ENCODE data around the gene SFXN2. TPM values are rescaled to one million over a fixed set of nuclear protein-coding genes. Genes with fewer than 3 reads are reported as not detected.
A peak's percentile ranks its signal among the peaks of the same experiment; 100 is the strongest.

SFXN2 gene
- total and polyA plus RNA-seq, 9 donors: 6.2 to 31.2 (median 15.4) TPM

GRCh38 chr10:102705531-102705930 is 8.9 kb upstream of the SFXN2 start:
- no peak for TF ChIP-seq EP300 (IDR thresholded peaks at IDR 0.05)
- no peak for TF ChIP-seq POLR2A (IDR thresholded peaks at IDR 0.05)
- TF ChIP-seq CTCF (IDR thresholded peaks at IDR 0.05): no peak
- Histone ChIP-seq H3K4me1 (ENCODE audit: insufficient read depth) (peaks cover 8% of the 10 kb centered on the region), H3K4me3 (no peak overlapping the region), H3K9me3 (no peaks in the 10 kb centered on the region), H3K27me3 (no peaks in the 10 kb centered on the region), H3K27ac (no peak overlapping the region), H3K36me3 (no peaks in the 10 kb centered on the region)
- DNase-seq: no peak
- WGBS, 3 donors: 30 to 54% (median 37%) methylated on average over 2 of the region's 2 CpGs
- intact Hi-C loops (cut with DNase I): loop anchor here in 1 of 4 donors (10.0 kb wide), 1 partner anchor 51 kb away; no protein-coding TSS in a partner anchor

DNA sequence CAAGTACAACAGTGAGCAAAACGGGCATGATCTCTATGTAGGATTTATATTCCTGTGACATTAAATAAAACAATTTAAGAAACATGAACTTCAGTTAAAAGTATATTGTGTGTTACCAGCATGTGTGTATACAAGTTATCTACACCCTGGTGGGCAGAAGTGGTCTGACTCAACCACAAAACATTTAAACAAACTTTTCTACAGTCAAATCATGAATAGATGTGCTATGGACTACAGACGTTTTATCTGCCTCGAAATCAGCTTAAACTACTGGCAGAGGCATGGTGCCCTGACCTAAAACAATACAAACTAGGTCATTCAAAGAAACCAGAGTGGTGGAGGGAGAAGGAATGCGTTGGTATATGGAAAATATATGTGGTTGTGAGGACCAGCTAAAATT is 3.8 kb upstream of the SFXN2 start:
- Histone ChIP-seq H3K4me3 (no peak overlapping the region), H3K27ac (peak overlapping the region in 1 of 2 donors; percentile 33), H3K27me3 (no peaks in the 10 kb centered on the region), H3K4me1 (ENCODE audit: insufficient read depth) (peaks cover 9% of the 10 kb centered on the region), H3K36me3 (no peaks in the 10 kb centered on the region), H3K9me3 (no peaks in the 10 kb centered on the region)
- DNase-seq: no peak
- TF ChIP-seq EP300 (IDR thresholded peaks at IDR 0.05): no peak
- TF ChIP-seq POLR2A (IDR thresholded peaks at IDR 0.05): no peak
- TF ChIP-seq CTCF (IDR thresholded peaks at IDR 0.05): no peak
- intact Hi-C loops (cut with DNase I): loop anchor here in 2 of 4 donors (5.0 to 10.0 kb wide), 4 partner anchors 33 to 206 kb away; partner anchors contain the start of genes ACTR1A (in 1 of the 2), SUFU (in 1 of the 2) and TRIM8 (in 1 of the 2)
- 2 to 20% (median 5%) methylated on average over 4 of the region's 4 CpGs for WGBS, 3 donors

DNA sequence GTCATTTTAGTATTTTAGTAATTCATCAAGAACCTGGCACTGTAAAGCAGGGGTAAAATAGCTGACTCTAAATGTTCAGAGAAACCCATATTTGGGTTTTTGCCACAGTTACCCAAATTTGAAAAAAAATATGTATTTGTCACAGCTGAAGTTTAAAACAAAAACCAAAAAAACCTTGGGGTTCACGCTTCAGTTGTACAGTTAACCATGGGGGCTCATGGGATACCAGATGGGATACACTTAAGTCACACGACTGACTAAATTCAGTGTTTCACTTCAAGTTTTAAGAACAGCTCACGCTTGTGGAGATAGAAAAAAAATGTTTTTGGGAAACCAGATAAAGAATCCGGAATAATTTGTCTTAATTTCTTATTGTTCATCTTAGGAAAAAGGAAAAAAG is 2.3 kb upstream of the SFXN2 start:
- 12 to 32% (median 17%) methylated on average over 4 of the region's 4 CpGs for WGBS, 3 donors
- no peaks in the 10 kb centered on the region for H3K9me3 ChIP-seq
- intact Hi-C loops (cut with DNase I): loop anchor here in 2 of 4 donors (5.0 to 10.0 kb wide), 4 partner anchors 35 to 207 kb away; partner anchors contain the start of genes ACTR1A (in 1 of the 2), SUFU (in 1 of the 2) and TRIM8 (in 1 of the 2)

DNA sequence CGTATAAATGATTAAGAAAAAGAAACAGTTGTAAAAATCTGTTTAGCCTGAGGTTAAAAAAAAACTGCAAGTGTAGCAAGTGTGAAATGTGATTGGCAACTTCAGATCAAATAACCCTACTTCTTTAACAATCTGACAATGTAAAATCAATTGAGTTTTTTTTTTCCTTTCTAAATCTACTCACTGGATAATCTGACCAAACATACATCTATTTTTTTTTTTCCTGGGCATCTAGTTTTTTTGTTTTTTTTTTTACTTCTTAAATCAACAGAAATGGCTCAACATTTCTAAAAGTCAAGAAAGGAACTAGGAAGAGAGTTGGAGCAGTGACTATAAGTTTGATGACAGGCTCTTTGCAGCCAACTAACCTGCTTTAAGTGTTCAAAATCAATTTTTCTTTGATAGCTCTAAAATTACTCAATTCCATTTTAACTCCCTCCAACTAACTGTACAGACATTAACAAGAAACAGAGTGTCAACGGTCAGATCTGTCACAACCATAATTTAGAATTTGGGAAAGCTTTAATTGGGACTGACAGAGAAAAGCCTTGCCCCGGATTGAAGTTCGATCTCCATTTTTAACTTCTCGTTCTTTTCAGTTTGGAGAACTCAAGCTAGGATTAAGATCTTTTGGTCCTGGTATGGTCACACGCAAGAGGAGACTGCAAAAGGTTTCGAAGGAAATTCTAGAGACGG is 1.4 kb upstream of the SFXN2 start:
- H3K36me3 ChIP-seq: no peaks in the 10 kb centered on the region
- peaks cover 11% of the 10 kb centered on the region for H3K4me1 ChIP-seq (ENCODE audit: insufficient read depth)
- no peaks in the 10 kb centered on the region for H3K9me3 ChIP-seq
- H3K27me3 ChIP-seq: no peaks in the 10 kb centered on the region
- no peak for DNase-seq
- TF ChIP-seq POLR2A (IDR thresholded peaks at IDR 0.05): no peak
- H3K27ac ChIP-seq: peak overlapping the region; percentile 82 to 90
- 2% methylated on average over 8 of the region's 8 CpGs for WGBS, 3 donors
- intact Hi-C loops (cut with DNase I): loop anchor here in 2 of 4 donors (5.0 to 10.0 kb wide), 4 partner anchors 36 to 208 kb away; partner anchors contain the start of genes ACTR1A (in 1 of the 2), SUFU (in 1 of the 2) and TRIM8 (in 1 of the 2)
- H3K4me3 ChIP-seq: peak overlapping the region; percentile 67

More for the DNA sequence above, 2.3 kb upstream of the SFXN2 start:
- Histone ChIP-seq H3K27ac (peak overlapping the region in 1 of 2 donors; percentile 90), H3K36me3 (no peaks in the 10 kb centered on the region), H3K27me3 (no peaks in the 10 kb centered on the region), H3K4me1 (ENCODE audit: insufficient read depth) (peaks cover 9% of the 10 kb centered on the region), H3K4me3 (no peak overlapping the region)
- TF ChIP-seq EP300 (IDR thresholded peaks at IDR 0.05): no peak
- no peak for TF ChIP-seq POLR2A (IDR thresholded peaks at IDR 0.05)
- no peak for TF ChIP-seq CTCF (IDR thresholded peaks at IDR 0.05)
- DNase-seq: no peak

DNA sequence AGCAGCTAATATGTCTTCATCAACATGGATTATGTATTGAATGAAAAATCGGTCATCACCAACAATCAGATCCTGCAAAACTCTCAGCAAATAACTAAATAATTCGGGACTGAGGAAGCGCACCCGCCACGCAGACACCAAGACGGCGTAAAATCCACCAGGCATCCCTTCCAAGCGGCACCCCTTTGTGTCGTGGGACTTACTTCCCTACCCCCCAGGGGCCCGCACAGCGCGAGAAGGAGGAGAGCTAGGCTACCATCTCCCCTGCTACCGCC is 960 bp upstream of the SFXN2 start:
- Histone ChIP-seq H3K27ac (peak overlapping the region; percentile 82 to 90), H3K36me3 (no peaks in the 10 kb centered on the region), H3K4me3 (peak overlapping the region; percentile 67), H3K9me3 (no peaks in the 10 kb centered on the region), H3K4me1 (ENCODE audit: insufficient read depth) (peaks cover 12% of the 10 kb centered on the region), H3K27me3 (no peaks in the 10 kb centered on the region)
- intact Hi-C loops (cut with DNase I): loop anchor here in 2 of 4 donors (5.0 to 10.0 kb wide), 4 partner anchors 36 to 209 kb away; partner anchors contain the start of genes ACTR1A (in 1 of the 2), SUFU (in 1 of the 2) and TRIM8 (in 1 of the 2)
- no peak for DNase-seq
- TF ChIP-seq CTCF (IDR thresholded peaks at IDR 0.05) (peak in 1 of 3 donors; percentile 50), EP300 (IDR thresholded peaks at IDR 0.05) (no peak), POLR2A (IDR thresholded peaks at IDR 0.05) (no peak)
- 0 to 1% (median 0%) methylated on average over 13 of the region's 13 CpGs for WGBS, 3 donors

All from ovary (tissue), 9 donors.